Upper lobe of left lung (tissue), 4 donors: Measurements from ENCODE around the gene SLC6A13.

Experiments
- POLR2A ChIP-seq, 4 donors: fragments of 450-650 bp; IDR thresholded peaks; one replicate each; pipeline ENCODE4 v1.5.1; 2016 to 2017; ENCODE audit warnings: antibody characterized with exemption in 4 of 4, mild to moderate bottlenecking in 2 of 4
- POLR2AphosphoS5 ChIP-seq, 2 donors: sonication (generic); formaldehyde crosslinking; IDR thresholded peaks; one replicate each; pipeline ENCODE4 v1.5.1; 2017; ENCODE audit warnings: antibody characterized with exemption in 2 of 2

DNA sequence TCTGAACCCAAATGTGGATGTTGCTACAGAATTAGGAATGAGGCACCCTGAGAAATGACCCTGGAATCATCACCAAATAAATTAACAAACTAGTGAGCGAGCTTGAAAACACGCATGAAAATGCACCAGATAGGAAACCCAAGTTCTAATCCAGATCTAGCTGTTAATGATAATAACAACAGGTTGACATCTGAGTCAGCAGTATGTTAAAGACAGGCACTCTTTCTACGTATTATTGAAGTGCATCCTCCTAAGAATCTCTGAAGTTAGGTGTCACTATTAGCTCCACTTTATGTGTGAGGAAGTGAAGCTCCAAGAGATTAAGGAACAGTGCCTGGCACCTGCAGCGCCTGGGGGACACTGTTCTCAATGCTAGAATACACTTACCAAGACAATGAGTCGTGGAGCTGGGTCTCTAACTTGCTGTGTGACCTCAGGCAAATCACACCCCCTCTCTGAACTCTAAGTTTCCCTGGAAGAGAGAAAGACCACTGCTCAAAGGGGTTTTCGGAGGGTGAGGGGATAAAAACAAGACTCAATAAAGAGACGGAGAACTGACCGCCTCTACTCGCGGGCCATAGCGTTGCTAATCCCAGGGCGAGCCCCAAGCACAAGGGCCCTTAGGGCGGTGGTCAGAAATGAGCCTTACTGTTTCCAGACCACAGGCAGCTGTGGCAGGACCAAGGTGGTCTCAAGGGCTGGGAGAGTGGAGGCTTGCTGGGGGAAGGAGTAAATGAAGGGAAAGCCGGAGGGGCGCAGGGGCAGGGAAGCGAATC is 50.8 kb downstream of the SLC6A13 start:
- no peak for TF ChIP-seq POLR2A (IDR thresholded peaks at IDR 0.05)
- TF ChIP-seq POLR2AphosphoS5 (IDR thresholded peaks at IDR 0.05) = no peak
